Fibroblast of lung (primary cell): Measurements from ENCODE around the gene GRAMD2B.

Experiments used
- CTCF ChIP-seq, 2 donors: IDR thresholded peaks in 1 of 2; conservative IDR thresholded peaks in 1 of 2; 1 replicate in 1 of 2; 2 replicates in 1 of 2; pipeline ENCODE4 v1.5.1; 2011 to 2012; ENCODE audit warnings: low read length in 2 of 2, control low read depth in 1 of 2, inconsistent platforms in 1 of 2, low read depth in 1 of 2, mild to moderate bottlenecking in 1 of 2
- EZH2 ChIP-seq: IDR thresholded peaks from 2 replicates; pipeline ENCODE4 v1.5.1; 2012; ENCODE audit warnings: low read length, control low read depth, mild to moderate bottlenecking; ENCODE audit errors: missing control alignments

GRCh38 chr5:126521130-126521529 lies 97.9 kb downstream of the GRAMD2B start:
- TF ChIP-seq EZH2 (no peak), CTCF (conservative IDR thresholded peaks at IDR 0.05 in 1 of 2, IDR thresholded peaks at IDR 0.05 in 1 of 2; ENCODE audit: low read depth in 1 of 2, low read length in 2 of 2) (no peak)
